Stimulated activated CD4-positive, alpha-beta T cell treated with anti-CD3 and anti-CD28 coated beads, Interleukin-1b, Interleukin-23, amount 100 ng/mL, for 1 hour (primary cell): Measurements from ENCODE around the gene RFC3.

ENCODE experiments used
- DNase-seq, 2 donors: peaks; one replicate each; pipeline ENCODE4 v3.0.0-alpha.2; 2020; ENCODE audit warnings: low read depth in 2 of 2

The RFC3 gene

GRCh38 chr13:33867472-33867871, 49.5 kb downstream of the RFC3 start:
- DNase-seq: no peak

- DNase-seq: no peak
Observed at GRCh38 chr13:33868343-33868994, 50.5 kb downstream of the RFC3 start.

GRCh38 chr13:33869005-33869404, 51.1 kb downstream of the RFC3 start:
- DNase-seq: no peak

GRCh38 chr13:33870046-33870668, 52.2 kb downstream of the RFC3 start:
- DNase-seq: no peak

GRCh38 chr13:33871207-33872004, 53.5 kb downstream of the RFC3 start:
- DNase-seq: no peak

- DNase-seq: no peak
Observed at GRCh38 chr13:33872005-33872351, 54.0 kb downstream of the RFC3 start.

- DNase-seq: no peak
Observed at GRCh38 chr13:33873251-33873908, 55.4 kb downstream of the RFC3 start.

GRCh38 chr13:33874871-33875270, 56.9 kb downstream of the RFC3 start:
- DNase-seq: no peak

- no peak for DNase-seq
Observed at GRCh38 chr13:33875618-33876401, 57.9 kb downstream of the RFC3 start.

- DNase-seq: no peak
Observed at GRCh38 chr13:33876716-33877394, 58.9 kb downstream of the RFC3 start.

GRCh38 chr13:33879118-33879517, 61.2 kb downstream of the RFC3 start:
- DNase-seq: no peak

GRCh38 chr13:33882804-33883203, 64.9 kb downstream of the RFC3 start:
- no peak for DNase-seq

GRCh38 chr13:33884531-33885220, 66.7 kb downstream of the RFC3 start:
- no peak for DNase-seq
